Mesenchymal stem cell (in vitro differentiated cells and primary cell): ENCODE results near the gene COBL.

Experiments
- DNase-seq: peaks from one replicate; pipeline ENCODE4 v3.0.0-alpha.2; 2013
- H2AFZ ChIP-seq: one replicate; pipeline ENCODE4 v1.6.1; 2013; ENCODE audit warnings: low read depth, mild to moderate bottlenecking, control low read depth, inconsistent platforms, low read length, moderate library complexity
- H2AK5ac ChIP-seq: 2 replicates; pipeline ENCODE4 v1.6.1; 2013; ENCODE audit warnings: low read length, moderate library complexity, mild to moderate bottlenecking, inconsistent platforms; ENCODE audit not compliant: severe bottlenecking
- H2BK120ac ChIP-seq: one replicate; pipeline ENCODE4 v1.6.1; 2013; ENCODE audit warnings: low read depth, mild to moderate bottlenecking, inconsistent platforms, low read length, moderate library complexity
- H2BK12ac ChIP-seq, 2 experiments: one replicate each; pipeline ENCODE4 v1.6.1; 2013; ENCODE audit warnings: inconsistent platforms in 2 of 2, low read length in 2 of 2, mild to moderate bottlenecking in 2 of 2, moderate library complexity in 2 of 2, control low read depth in 1 of 2
- H2BK15ac ChIP-seq: one replicate; pipeline ENCODE4 v1.6.1; 2013; ENCODE audit warnings: mild to moderate bottlenecking, low read depth, inconsistent platforms; ENCODE audit not compliant: poor library complexity, severe bottlenecking
- H2BK5ac ChIP-seq: 2 replicates; pipeline ENCODE4 v1.6.1; 2013; ENCODE audit warnings: low read depth, mild to moderate bottlenecking, low read length, control low read depth, inconsistent platforms; ENCODE audit not compliant: poor library complexity, severe bottlenecking
- H3K14ac ChIP-seq, 2 experiments: one replicate each; pipeline ENCODE4 v1.6.1; 2013; ENCODE audit warnings: inconsistent platforms in 2 of 2, low read length in 2 of 2, control low read depth in 1 of 2, mild to moderate bottlenecking in 1 of 2, moderate library complexity in 1 of 2
- H3K18ac ChIP-seq, 2 experiments: one replicate each; pipeline ENCODE4 v1.6.1; 2013; ENCODE audit warnings: inconsistent platforms in 2 of 2, low read length in 2 of 2, control low read depth in 1 of 2, low read depth in 1 of 2, mild to moderate bottlenecking in 1 of 2
- H3K23ac ChIP-seq, 2 experiments: one replicate each; pipeline ENCODE4 v1.6.1; 2013; ENCODE audit warnings: inconsistent platforms in 2 of 2, low read length in 2 of 2, mild to moderate bottlenecking in 2 of 2, moderate library complexity in 2 of 2, control low read depth in 1 of 2
- H3K27ac ChIP-seq: 2 replicates; pipeline ENCODE4 v1.5.1; 2013; ENCODE audit warnings: mild to moderate bottlenecking, moderate library complexity, low read length, control low read depth, inconsistent platforms; ENCODE audit not compliant: poor library complexity, severe bottlenecking
- H3K27me3 ChIP-seq, 2 experiments: 2 replicates each; pipeline versions ENCODE4 v1.6.1 to v1.7.0; 2013; ENCODE audit warnings: low read length in 2 of 2, mild to moderate bottlenecking in 2 of 2, moderate library complexity in 2 of 2, control low read depth in 1 of 2, inconsistent platforms in 1 of 2; ENCODE audit not compliant: control insufficient read depth in 1 of 2, insufficient read depth in 1 of 2
- H3K36me3 ChIP-seq, 2 experiments: 2 replicates each; pipeline versions ENCODE4 v1.6.1 to v1.7.0; 2013; ENCODE audit warnings: low read length in 2 of 2, control low read depth in 1 of 2, inconsistent platforms in 1 of 2, low read depth in 1 of 2, mild to moderate bottlenecking in 1 of 2; ENCODE audit not compliant: insufficient read depth in 2 of 2, control insufficient read depth in 1 of 2
- H3K4ac ChIP-seq, 2 experiments: one replicate each; pipeline ENCODE4 v1.6.1; 2013; ENCODE audit warnings: inconsistent platforms in 2 of 2, low read length in 2 of 2, mild to moderate bottlenecking in 2 of 2, moderate library complexity in 2 of 2, control low read depth in 1 of 2, low read depth in 1 of 2
- H3K4me1 ChIP-seq: 2 replicates; pipeline ENCODE4 v1.6.1; 2013; ENCODE audit warnings: low read depth, low read length, control low read depth; ENCODE audit not compliant: control insufficient read depth, insufficient read depth
- H3K4me2 ChIP-seq: 2 replicates; pipeline ENCODE4 v1.6.1; 2013; ENCODE audit warnings: low read length, mild to moderate bottlenecking, inconsistent platforms; ENCODE audit not compliant: poor library complexity, severe bottlenecking
- H3K4me3 ChIP-seq, 2 experiments: 2 replicates each; pipeline versions ENCODE4 v1.5.1 to v1.7.0; 2013; ENCODE audit warnings: low read length in 2 of 2, mild to moderate bottlenecking in 2 of 2, control low read depth in 1 of 2, low read depth in 1 of 2; ENCODE audit not compliant: insufficient read depth in 1 of 2
- H3K79me1 ChIP-seq: replicated peaks from 2 replicates; pipeline ENCODE4 v1.6.1; 2013; ENCODE audit warnings: mild to moderate bottlenecking, control low read depth, low read length, inconsistent platforms; ENCODE audit not compliant: poor library complexity, severe bottlenecking
- H3K9ac ChIP-seq: 2 replicates; pipeline ENCODE4 v1.7.0; 2013; ENCODE audit warnings: mild to moderate bottlenecking, low read length, moderate library complexity
- H3K9me3 ChIP-seq: 2 replicates; pipeline ENCODE4 v1.7.0; 2013; ENCODE audit warnings: mild to moderate bottlenecking, low read length; ENCODE audit not compliant: control insufficient read depth
- H4K8ac ChIP-seq: one replicate; pipeline ENCODE4 v1.6.1; 2013; ENCODE audit warnings: inconsistent platforms, mild to moderate bottlenecking, low read length, moderate library complexity
- H4K91ac ChIP-seq: one replicate; pipeline ENCODE4 v1.6.1; 2013; ENCODE audit warnings: mild to moderate bottlenecking, low read length, inconsistent platforms
- WGBS: methylation state at CpG from one replicate; pipeline ENCODE4 v1.1.7; 2013; ENCODE audit warnings: mixed read lengths; 5-methylcytosine and 5-hydroxymethylcytosine counted together

Gene COBL

DNA sequence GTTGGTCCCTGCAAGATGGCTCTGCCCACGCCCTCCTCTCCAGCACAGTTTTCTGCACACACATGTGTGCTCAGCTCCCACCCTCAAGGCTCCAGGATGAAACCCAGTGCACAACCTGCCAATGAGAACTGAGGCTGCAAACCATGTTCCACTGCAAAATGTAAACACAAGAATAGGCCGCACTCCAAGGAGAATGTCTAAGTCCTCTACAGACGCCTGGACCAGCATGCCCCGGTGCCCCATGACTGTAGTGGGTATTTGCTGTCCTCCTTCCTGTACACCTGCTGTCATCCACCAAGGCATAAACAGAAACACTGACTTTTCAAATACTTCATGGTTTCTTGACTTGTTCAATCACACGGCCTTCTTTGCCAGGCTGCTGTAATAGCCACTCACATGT lies 72.6 kb downstream of the COBL start:
- H3K79me1 ChIP-seq: no peaks in the 10 kb centered on the region
- H3K4me3 ChIP-seq: no peak overlapping the region
- 90% methylated on average over 5 of the region's 5 CpGs for WGBS

DNA sequence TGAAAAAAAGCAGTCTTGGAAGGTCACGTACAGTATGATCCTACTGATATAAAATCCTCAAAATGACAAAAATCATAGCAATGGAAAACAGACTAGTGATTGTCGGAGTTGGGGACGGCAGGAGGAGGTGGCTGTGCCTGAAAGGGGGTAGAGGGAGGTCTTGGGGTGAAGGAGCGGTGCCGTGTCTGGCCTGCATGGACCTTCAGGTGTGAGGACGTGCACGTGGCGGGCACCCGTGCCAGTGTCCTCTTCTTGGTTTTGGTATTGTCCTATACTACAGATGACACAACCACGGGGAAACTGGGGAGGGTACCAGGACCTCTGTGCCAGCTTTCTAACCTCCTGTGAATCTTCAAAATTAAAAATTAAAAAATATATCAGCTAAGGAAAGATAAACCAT lies 73.0 kb downstream of the COBL start:
- Histone ChIP-seq H3K4me2 (no peak overlapping the region), H3K4me1 (no peaks in the 10 kb centered on the region), H3K27ac (no peak overlapping the region), H2BK12ac (no peak overlapping the region), H3K36me3 (no peaks in the 10 kb centered on the region), H4K8ac (no peak overlapping the region), H2BK15ac (no peak overlapping the region), H2AK5ac (no peak overlapping the region), H3K79me1 (no peaks in the 10 kb centered on the region), H3K14ac (no peak overlapping the region), H3K18ac (no peak overlapping the region), H3K9ac (no peak overlapping the region), H2BK120ac (no peak overlapping the region), H3K9me3 (no peaks in the 10 kb centered on the region), H3K4me3 (no peak overlapping the region), H3K23ac (no peak overlapping the region), H2BK5ac (no peak overlapping the region), H3K27me3 (peaks cover 0 to 4% of the 10 kb centered on the region in 2 experiments), H3K4ac (no peak overlapping the region), H2AFZ (no peak overlapping the region), H4K91ac (no peak overlapping the region)
- 90% methylated on average over 9 of the region's 10 CpGs for WGBS
- no peak for DNase-seq

More for the DNA sequence above, 72.6 kb downstream of the COBL start:
- Histone ChIP-seq H4K8ac (no peak overlapping the region), H3K14ac (no peak overlapping the region), H2AFZ (no peak overlapping the region), H3K4me1 (no peaks in the 10 kb centered on the region), H3K4ac (no peak overlapping the region), H2BK5ac (no peak overlapping the region), H3K27ac (no peak overlapping the region), H3K36me3 (no peaks in the 10 kb centered on the region), H3K27me3 (peaks cover 0 to 4% of the 10 kb centered on the region in 2 experiments), H3K23ac (no peak overlapping the region), H4K91ac (no peak overlapping the region), H2BK12ac (no peak overlapping the region), H3K9ac (no peak overlapping the region), H3K18ac (no peak overlapping the region), H2BK15ac (no peak overlapping the region), H3K4me2 (no peak overlapping the region), H2AK5ac (no peak overlapping the region), H2BK120ac (no peak overlapping the region), H3K9me3 (no peaks in the 10 kb centered on the region)
- DNase-seq: no peak

DNA sequence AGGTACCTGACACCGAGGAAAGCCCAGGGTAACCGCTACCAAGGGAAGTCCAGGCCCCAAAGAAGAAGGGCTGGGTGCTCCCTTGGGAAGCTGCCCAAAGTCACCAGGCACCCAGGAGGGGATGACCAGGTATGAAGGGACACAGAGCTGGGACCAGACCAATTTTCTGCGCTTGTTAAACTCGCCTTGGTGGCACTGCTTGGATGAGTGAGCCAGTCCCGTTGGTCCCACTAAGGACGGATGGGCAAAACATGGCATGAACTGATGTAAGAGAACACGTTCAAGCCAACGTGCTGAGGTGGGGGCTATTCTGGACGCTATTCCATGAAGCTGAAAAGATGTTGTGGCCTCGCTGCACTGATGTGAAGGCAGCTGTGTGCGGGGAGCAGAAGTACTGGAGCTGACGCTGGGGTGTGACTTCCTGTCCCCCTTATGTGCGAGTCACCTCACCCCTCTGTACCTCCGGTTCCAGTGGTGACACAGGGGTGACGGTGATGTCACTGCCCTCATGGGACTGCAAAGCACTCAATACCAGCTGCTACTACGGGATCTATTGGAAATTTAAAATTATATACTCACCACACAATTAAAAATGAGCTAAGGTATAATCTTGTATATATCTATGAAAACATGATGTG lies 73.6 kb downstream of the COBL start:
- Histone ChIP-seq H3K14ac (no peak overlapping the region), H3K36me3 (no peaks in the 10 kb centered on the region), H3K9me3 (no peaks in the 10 kb centered on the region), H3K27ac (no peak overlapping the region), H2BK120ac (no peak overlapping the region), H2BK15ac (no peak overlapping the region), H3K4ac (no peak overlapping the region), H3K23ac (no peak overlapping the region), H3K4me2 (no peak overlapping the region), H4K8ac (no peak overlapping the region), H2BK5ac (no peak overlapping the region), H3K9ac (no peak overlapping the region), H3K27me3 (peaks cover 0 to 4% of the 10 kb centered on the region in 2 experiments), H3K4me1 (no peaks in the 10 kb centered on the region), H2AFZ (no peak overlapping the region), H4K91ac (no peak overlapping the region), H3K18ac (no peak overlapping the region), H3K79me1 (no peaks in the 10 kb centered on the region), H2AK5ac (no peak overlapping the region), H2BK12ac (no peak overlapping the region), H3K4me3 (no peak overlapping the region)
- 92% methylated on average over 15 of the region's 16 CpGs for WGBS
- no peak for DNase-seq

DNA sequence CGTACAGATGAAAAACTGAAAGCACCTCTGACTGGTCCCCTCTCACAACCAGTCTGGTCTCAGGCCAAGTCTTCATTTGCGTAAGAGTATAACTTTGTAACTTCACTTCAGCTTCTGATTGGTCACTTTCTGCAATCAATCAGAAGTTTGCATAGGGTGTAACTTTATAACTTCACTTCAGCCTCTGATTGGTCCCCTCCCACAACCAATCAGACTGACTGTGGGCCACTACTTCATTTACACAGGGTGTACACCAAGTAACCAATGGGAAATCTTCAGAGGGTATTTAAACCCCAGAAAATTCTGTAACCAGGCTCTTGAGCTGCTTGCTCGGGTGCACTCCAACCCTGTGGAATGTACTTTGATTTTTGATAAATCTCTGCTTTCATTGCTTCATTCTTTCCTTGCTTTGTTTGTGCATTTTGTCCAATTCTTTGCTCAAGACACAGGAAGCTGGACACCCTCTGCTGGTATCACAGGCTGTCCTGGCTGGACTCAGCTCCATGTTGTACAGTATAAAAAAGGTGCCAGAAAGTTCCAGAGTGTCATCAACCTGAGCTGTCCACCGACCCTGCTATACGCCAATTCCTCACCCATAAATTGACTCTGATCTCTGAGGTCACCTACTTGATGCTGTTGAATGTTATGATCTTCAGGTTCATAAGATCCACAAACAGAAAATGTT lies 74.5 kb downstream of the COBL start:
- Histone ChIP-seq H4K91ac (no peak overlapping the region), H2BK120ac (no peak overlapping the region), H3K4me3 (no peak overlapping the region), H3K4ac (no peak overlapping the region), H2AFZ (no peak overlapping the region), H3K79me1 (no peaks in the 10 kb centered on the region), H3K36me3 (no peaks in the 10 kb centered on the region), H3K27me3 (peaks cover 0 to 4% of the 10 kb centered on the region in 2 experiments), H2BK5ac (no peak overlapping the region), H3K4me2 (no peak overlapping the region), H3K27ac (no peak overlapping the region), H4K8ac (no peak overlapping the region), H2BK15ac (no peak overlapping the region), H3K4me1 (no peaks in the 10 kb centered on the region), H3K23ac (no peak overlapping the region), H2AK5ac (no peak overlapping the region), H2BK12ac (no peak overlapping the region), H3K18ac (no peak overlapping the region), H3K9ac (no peak overlapping the region), H3K9me3 (no peaks in the 10 kb centered on the region), H3K14ac (no peak overlapping the region)
- no peak for DNase-seq
- 96% methylated on average over 4 of the region's 5 CpGs for WGBS
